Measurements from ENCODE around the gene PIAS1.
A peak's percentile ranks its signal among the peaks of the same experiment; 100 is the strongest.
"Not testable (repeated sequence)": the region's sequence is repeated elsewhere in the genome, so short reads cannot be mapped to it uniquely, and the experiment has no call there.

Gene PIAS1

GRCh38 chr15:68197661-68198437 lies 143.7 kb downstream of the PIAS1 start:
- no peak for DNase-seq
- H3K27ac Mint-ChIP-seq, result peak overlapping the region; percentile 83
- no peaks in the 10 kb centered on the region for H3K9me3 Mint-ChIP-seq
- peaks cover 66% of the 10 kb centered on the region for H3K36me3 Mint-ChIP-seq (ENCODE audit: low read depth)
- no peak overlapping the region for H3K4me3 Mint-ChIP-seq
- peaks cover 3% of the 10 kb centered on the region for H3K4me1 Mint-ChIP-seq (ENCODE audit: low read depth)
- no peaks in the 10 kb centered on the region for H3K27me3 Mint-ChIP-seq

GRCh38 chr15:68199340-68199739 lies 145.2 kb downstream of the PIAS1 start:
- Mint-ChIP-seq H3K27me3 (no peaks in the 10 kb centered on the region), H3K27ac (peak overlapping the region; percentile 38), H3K4me3 (no peak overlapping the region), H3K9me3 (no peaks in the 10 kb centered on the region), H3K36me3 (ENCODE audit: low read depth) (peaks cover 55% of the 10 kb centered on the region), H3K4me1 (ENCODE audit: low read depth) (peaks cover 3% of the 10 kb centered on the region)
- DNase-seq, result no peak

- DNase-seq, result no peak
- Mint-ChIP-seq H3K4me3 (no peak overlapping the region), H3K27me3 (no peaks in the 10 kb centered on the region), H3K27ac (peak overlapping the region; percentile 47), H3K4me1 (ENCODE audit: low read depth) (peaks cover 3% of the 10 kb centered on the region), H3K9me3 (no peaks in the 10 kb centered on the region), H3K36me3 (ENCODE audit: low read depth) (peaks cover 54% of the 10 kb centered on the region)
These were observed 146.1 kb downstream of the PIAS1 start for GRCh38 chr15:68200016-68200861.

GRCh38 chr15:68201153-68201878 lies 147.2 kb downstream of the PIAS1 start:
- Mint-ChIP-seq H3K27ac (peak overlapping the region; percentile 58), H3K4me1 (ENCODE audit: low read depth) (peaks cover 7% of the 10 kb centered on the region)
- no peak for DNase-seq

GRCh38 chr15:68201879-68202261 lies 147.8 kb downstream of the PIAS1 start:
- Mint-ChIP-seq H3K27me3 (no peaks in the 10 kb centered on the region), H3K9me3 (no peaks in the 10 kb centered on the region), H3K27ac (peak overlapping the region; percentile 58), H3K4me1 (ENCODE audit: low read depth) (peaks cover 12% of the 10 kb centered on the region), H3K36me3 (ENCODE audit: low read depth) (peaks cover 49% of the 10 kb centered on the region), H3K4me3 (no peak overlapping the region)
- no peak for DNase-seq

More at GRCh38 chr15:68201153-68201878, 147.2 kb downstream of the PIAS1 start:
- H3K27me3 Mint-ChIP-seq, result no peaks in the 10 kb centered on the region
- H3K36me3 Mint-ChIP-seq (ENCODE audit: low read depth), result peaks cover 47% of the 10 kb centered on the region
- H3K9me3 Mint-ChIP-seq, result no peaks in the 10 kb centered on the region
- H3K4me3 Mint-ChIP-seq, result no peak overlapping the region

GRCh38 chr15:68202994-68203393 lies 148.9 kb downstream of the PIAS1 start:
- not testable (repeated sequence) for DNase-seq, H3K27me3 Mint-ChIP-seq, H3K27ac Mint-ChIP-seq, H3K4me3 Mint-ChIP-seq, H3K9me3 Mint-ChIP-seq
- H3K4me1 Mint-ChIP-seq (ENCODE audit: low read depth), result peaks cover 21% of the 10 kb centered on the region
- H3K36me3 Mint-ChIP-seq (ENCODE audit: low read depth), result peaks cover 48% of the 10 kb centered on the region

- H3K4me3 Mint-ChIP-seq, result no peak overlapping the region
- no peaks in the 10 kb centered on the region for H3K27me3 Mint-ChIP-seq
- no peak for DNase-seq
- no peak overlapping the region for H3K27ac Mint-ChIP-seq
- H3K4me1 Mint-ChIP-seq (ENCODE audit: low read depth), result peaks cover 22% of the 10 kb centered on the region
- H3K36me3 Mint-ChIP-seq (ENCODE audit: low read depth), result peaks cover 47% of the 10 kb centered on the region
- H3K9me3 Mint-ChIP-seq, result no peaks in the 10 kb centered on the region
These were observed 149.4 kb downstream of the PIAS1 start for GRCh38 chr15:68203486-68203885.

GRCh38 chr15:68203956-68204355 lies 149.8 kb downstream of the PIAS1 start:
- H3K4me1 Mint-ChIP-seq (ENCODE audit: low read depth), result peaks cover 27% of the 10 kb centered on the region
- H3K27ac Mint-ChIP-seq, result no peak overlapping the region
- no peaks in the 10 kb centered on the region for H3K27me3 Mint-ChIP-seq
- peaks cover 49% of the 10 kb centered on the region for H3K36me3 Mint-ChIP-seq (ENCODE audit: low read depth)
- no peaks in the 10 kb centered on the region for H3K9me3 Mint-ChIP-seq
- DNase-seq, result no peak
- no peak overlapping the region for H3K4me3 Mint-ChIP-seq

GRCh38 chr15:68204361-68204760 lies 150.2 kb downstream of the PIAS1 start:
- Mint-ChIP-seq H3K27me3 (no peaks in the 10 kb centered on the region), H3K4me1 (ENCODE audit: low read depth) (peaks cover 31% of the 10 kb centered on the region), H3K36me3 (ENCODE audit: low read depth) (peaks cover 48% of the 10 kb centered on the region), H3K4me3 (no peak overlapping the region), H3K27ac (no peak overlapping the region), H3K9me3 (no peaks in the 10 kb centered on the region)
- DNase-seq, result no peak

- H3K9me3 Mint-ChIP-seq, result no peaks in the 10 kb centered on the region
- no peak for DNase-seq
- H3K27ac Mint-ChIP-seq, result peak within 1 kb of the TSS; percentile 47
- peaks cover 37% of the 10 kb centered on the region for H3K4me1 Mint-ChIP-seq (ENCODE audit: low read depth)
- no peaks in the 10 kb centered on the region for H3K27me3 Mint-ChIP-seq
- no peak within 1 kb of the TSS for H3K4me3 Mint-ChIP-seq
- peaks cover 51% of the 10 kb centered on the region for H3K36me3 Mint-ChIP-seq (ENCODE audit: low read depth)
These were observed 150.9 kb downstream of the PIAS1 start, which contains the start of gene CALML4 for GRCh38 chr15:68204776-68205557. TSS of gene CALML4 (minus strand) at chr15:68205332. CDS start at chr15:68205247, 85 bp downstream.

- Mint-ChIP-seq H3K27ac (no peak overlapping the region), H3K9me3 (no peaks in the 10 kb centered on the region), H3K4me1 (ENCODE audit: low read depth) (peaks cover 41% of the 10 kb centered on the region), H3K4me3 (no peak overlapping the region), H3K27me3 (no peaks in the 10 kb centered on the region), H3K36me3 (ENCODE audit: low read depth) (peaks cover 53% of the 10 kb centered on the region)
- DNase-seq, result no peak
These were observed 151.4 kb downstream of the PIAS1 start for GRCh38 chr15:68205558-68205944.

GRCh38 chr15:68205954-68206539 lies 151.9 kb downstream of the PIAS1 start:
- H3K27me3 Mint-ChIP-seq, result no peaks in the 10 kb centered on the region
- H3K4me1 Mint-ChIP-seq (ENCODE audit: low read depth), result peaks cover 44% of the 10 kb centered on the region
- H3K9me3 Mint-ChIP-seq, result no peaks in the 10 kb centered on the region
- H3K36me3 Mint-ChIP-seq (ENCODE audit: low read depth), result peaks cover 54% of the 10 kb centered on the region
- no peak overlapping the region for H3K4me3 Mint-ChIP-seq
- peak overlapping the region; percentile 44 for H3K27ac Mint-ChIP-seq
- no peak for DNase-seq

- H3K27ac Mint-ChIP-seq, result no peak overlapping the region
- peaks cover 45% of the 10 kb centered on the region for H3K4me1 Mint-ChIP-seq (ENCODE audit: low read depth)
- no peaks in the 10 kb centered on the region for H3K9me3 Mint-ChIP-seq
- DNase-seq, result no peak
- peaks cover 57% of the 10 kb centered on the region for H3K36me3 Mint-ChIP-seq (ENCODE audit: low read depth)
- no peaks in the 10 kb centered on the region for H3K27me3 Mint-ChIP-seq
- H3K4me3 Mint-ChIP-seq, result no peak overlapping the region
These were observed 152.6 kb downstream of the PIAS1 start for GRCh38 chr15:68206711-68207151.
